Measurements from ENCODE around the gene OR4F17.
A peak's percentile ranks its signal among the peaks of the same experiment; 100 is the strongest.
"Not testable (repeated sequence)": the region's sequence is repeated elsewhere in the genome, so short reads cannot be mapped to it uniquely, and the experiment has no call there.

Gene OR4F17, protein sequence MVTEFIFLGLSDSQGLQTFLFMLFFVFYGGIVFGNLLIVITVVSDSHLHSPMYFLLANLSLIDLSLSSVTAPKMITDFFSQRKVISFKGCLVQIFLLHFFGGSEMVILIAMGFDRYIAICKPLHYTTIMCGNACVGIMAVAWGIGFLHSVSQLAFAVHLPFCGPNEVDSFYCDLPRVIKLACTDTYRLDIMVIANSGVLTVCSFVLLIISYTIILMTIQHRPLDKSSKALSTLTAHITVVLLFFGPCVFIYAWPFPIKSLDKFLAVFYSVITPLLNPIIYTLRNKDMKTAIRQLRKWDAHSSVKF

DNA sequence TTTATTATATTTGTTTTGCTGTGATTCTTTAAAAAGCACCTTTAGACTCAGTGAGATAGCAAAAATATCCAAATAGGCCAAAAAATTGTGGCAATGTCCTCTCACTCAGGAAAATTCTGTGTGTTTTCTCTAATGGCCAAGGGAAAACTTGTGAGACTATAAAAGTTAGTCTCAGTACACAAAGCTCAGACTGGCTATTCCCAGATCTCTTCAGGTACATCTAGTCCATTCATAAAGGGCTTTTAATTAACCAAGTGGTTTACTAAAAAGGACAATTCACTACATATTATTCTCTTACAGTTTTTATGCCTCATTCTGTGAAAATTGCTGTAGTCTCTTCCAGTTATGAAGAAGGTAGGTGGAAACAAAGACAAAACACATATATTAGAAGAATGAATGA lies at the start of gene OR4F17:
Gene OR4F17, plus strand, starts transcription at position 301 of the 400 bp plus-strand sequence. CDS start 3,575 bp downstream, outside the sequence.
- not testable (repeated sequence) for DNase-seq

DNA sequence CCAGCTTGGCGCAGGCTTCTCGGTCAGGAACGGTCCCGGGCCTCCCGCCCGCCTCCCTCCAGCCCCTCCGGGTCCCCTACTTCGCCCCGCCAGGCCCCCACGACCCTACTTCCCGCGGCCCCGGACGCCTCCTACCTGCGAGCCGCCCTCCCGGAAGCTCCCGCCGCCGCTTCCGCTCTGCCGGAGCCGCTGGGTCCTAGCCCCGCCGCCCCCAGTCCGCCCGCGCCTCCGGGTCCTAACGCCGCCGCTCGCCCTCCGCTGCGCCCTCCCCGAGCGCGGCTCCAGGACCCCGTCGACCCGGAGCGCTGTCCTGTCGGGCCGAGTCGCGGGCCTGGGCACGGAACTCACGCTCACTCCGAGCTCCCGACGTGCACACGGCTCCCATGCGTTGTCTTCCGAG lies 36.1 kb upstream of the OR4F17 start:
- peak; percentile 27 for DNase-seq

DNA sequence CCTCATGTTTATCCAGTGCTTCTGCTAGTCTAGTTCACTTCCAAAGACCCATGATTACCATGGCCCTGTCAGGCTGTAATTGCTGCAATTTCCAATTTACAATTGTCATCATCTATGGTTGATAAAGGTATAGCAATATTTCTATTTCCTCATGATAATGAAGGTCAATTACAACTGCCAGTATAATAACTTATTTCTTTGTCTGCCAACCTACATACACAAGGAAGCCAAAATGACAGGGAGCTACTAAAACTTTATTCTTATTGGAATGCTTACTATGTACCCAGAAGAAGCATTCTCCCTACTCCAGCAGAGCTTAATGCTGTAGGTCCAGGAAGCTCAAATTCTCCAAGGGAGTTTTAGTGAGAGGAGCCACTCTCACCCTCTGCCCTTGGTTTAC lies 24.0 kb upstream of the OR4F17 start:
- not testable (repeated sequence) for DNase-seq

DNA sequence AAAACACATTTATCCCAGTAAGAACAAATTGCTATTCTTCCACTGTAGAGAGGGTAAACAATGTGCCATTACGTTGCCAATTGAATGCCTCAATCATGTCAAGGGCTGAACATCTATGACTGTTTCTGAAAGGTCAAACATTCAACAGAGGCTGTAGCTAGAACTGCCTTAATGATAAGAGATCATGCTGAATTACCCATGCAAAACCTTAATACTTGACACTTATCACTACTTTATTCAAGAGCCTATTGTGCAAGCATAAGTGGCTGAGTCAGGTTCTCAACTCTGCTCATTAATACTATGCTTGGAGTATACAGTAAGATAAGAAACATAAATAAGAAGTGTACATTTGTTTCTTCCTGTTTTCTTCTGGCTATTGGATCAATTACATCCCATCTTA lies 23.3 kb upstream of the OR4F17 start:
- DNase-seq: not testable (repeated sequence)

DNA sequence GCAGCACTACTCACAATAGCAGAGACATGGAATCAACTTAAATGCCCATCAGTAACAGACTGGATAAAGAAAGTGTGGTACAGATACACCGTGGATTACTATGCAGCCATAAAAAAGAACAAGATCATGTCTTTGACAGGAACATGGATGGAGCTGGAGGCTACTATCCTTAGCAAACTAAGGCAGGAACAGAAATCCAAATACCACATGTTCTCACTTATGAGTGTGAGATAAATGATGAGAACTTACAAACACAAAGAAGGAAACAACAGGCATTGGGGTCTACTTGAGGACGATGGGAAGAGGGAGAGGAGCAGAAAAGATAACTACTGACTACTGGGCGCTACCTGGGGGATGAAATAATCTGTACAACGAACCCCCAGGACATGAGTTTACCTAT lies 16.2 kb upstream of the OR4F17 start:
- not testable (repeated sequence) for DNase-seq

DNA sequence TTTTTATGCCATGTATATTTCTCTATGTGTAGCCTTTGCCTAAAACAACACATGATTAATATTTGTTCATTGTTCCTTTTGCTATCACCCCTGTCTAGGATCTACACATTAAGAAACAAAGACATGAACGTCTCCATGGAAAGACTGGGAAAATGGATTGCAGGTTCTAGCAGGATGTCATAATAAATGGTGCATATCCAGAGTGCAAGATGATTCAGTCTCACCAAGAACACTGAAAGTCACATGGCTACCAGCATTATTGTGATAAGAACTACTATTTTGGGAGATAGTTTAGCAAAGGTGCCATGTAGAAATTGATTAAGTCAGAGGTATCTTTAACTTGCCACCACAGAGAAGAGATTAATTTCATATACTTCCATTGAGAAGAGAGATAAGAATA lies 12.1 kb upstream of the OR4F17 start:
- DNase-seq: not testable (repeated sequence)

DNA sequence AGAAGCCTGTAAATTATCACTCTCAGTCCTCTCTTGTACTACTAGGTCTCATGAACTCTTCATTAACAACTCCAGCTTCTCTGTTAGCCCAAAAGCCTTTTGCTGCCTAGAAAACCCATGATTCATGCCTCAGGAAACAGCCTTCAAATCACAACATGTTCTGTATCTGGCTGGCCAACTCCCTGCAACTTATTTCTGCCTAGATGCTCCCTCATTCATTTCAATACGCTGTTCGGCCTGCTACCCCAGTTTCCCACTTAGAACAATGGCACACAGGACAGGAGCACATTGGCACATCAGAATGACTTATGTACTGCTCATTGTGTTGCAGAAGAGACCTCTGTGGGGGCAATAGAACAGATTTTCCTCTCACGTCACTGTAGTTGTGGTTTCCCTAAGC lies 9.3 kb upstream of the OR4F17 start:
- not testable (repeated sequence) for DNase-seq

DNA sequence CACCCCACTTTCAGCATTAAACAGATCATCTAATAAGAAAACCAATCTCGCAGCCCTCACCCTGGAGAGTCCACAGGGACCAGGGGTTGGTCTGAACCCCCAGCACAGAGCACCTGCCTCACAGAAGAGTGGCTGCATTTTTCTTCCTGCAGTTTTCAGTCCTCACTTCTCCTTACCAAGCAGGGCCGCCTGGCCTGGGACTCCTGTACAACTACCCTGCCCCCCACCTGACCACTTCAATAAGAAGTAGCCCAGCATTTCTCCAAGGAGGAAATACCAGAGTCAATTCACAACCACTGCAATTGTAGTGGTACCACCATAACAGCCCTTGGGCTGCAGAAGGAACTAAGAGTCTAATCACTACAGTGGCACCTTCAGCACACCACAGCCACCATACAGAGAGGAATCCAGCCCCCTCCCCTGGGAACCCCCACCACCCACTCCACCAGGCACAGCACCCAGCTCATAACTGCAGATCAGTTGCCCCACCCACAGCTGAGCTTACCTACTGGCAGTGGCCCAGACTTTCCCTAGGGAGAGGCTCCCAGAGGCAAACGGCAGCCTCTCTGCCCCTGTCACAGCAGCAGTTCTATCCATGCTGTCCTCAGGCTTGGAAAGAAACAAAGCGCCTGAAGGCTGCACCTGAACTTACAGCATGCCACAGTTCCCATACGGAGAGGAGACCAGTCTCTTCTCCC lies 13.7 kb downstream of the OR4F17 start:
- DNase-seq: not testable (repeated sequence)

All from CD4-positive, alpha-beta T cell treated with Interleukin-12 subunit alpha and Interleukin-12 subunit beta, for 1 hour (primary cell).